ES-I3 (cell line): Measurements from ENCODE around the gene TAF11.
"Not testable (repeated sequence)": the region's sequence is repeated elsewhere in the genome, so short reads cannot be mapped to it uniquely, and the experiment has no call there.

Source experiments
- H3K36me3 ChIP-seq: 2 replicates; pipeline ENCODE4 v1.6.1; 2013; ENCODE audit warnings: mild to moderate bottlenecking, low read length, control low read depth, moderate library complexity; ENCODE audit not compliant: insufficient read depth
- H3K4me1 ChIP-seq: 2 replicates; pipeline ENCODE4 v1.6.1; 2013; ENCODE audit warnings: mild to moderate bottlenecking, control low read depth, low read length; ENCODE audit not compliant: insufficient read depth
- H3K9ac ChIP-seq: 2 replicates; pipeline ENCODE4 v1.6.1; 2013; ENCODE audit warnings: low read depth, mild to moderate bottlenecking, low read length, moderate library complexity
- H3K9me3 ChIP-seq: 2 replicates; pipeline ENCODE4 v1.6.1; 2013; ENCODE audit warnings: mild to moderate bottlenecking, low read length, moderate library complexity; ENCODE audit not compliant: control insufficient read depth, insufficient read depth

The TAF11 gene

GRCh38 chr6:34916348-34916967 is 28.6 kb upstream of the TAF11 start:
- Histone ChIP-seq H3K4me1 (no peaks in the 10 kb centered on the region), H3K36me3 (no peaks in the 10 kb centered on the region), H3K9ac (no peak overlapping the region)

GRCh38 chr6:34914358-34914757 is 26.5 kb upstream of the TAF11 start:
- Histone ChIP-seq H3K9ac (no peak overlapping the region), H3K4me1 (peaks cover 4% of the 10 kb centered on the region; the same call in 1 of the 2 replicates), H3K9me3 (no peaks in the 10 kb centered on the region), H3K36me3 (no peaks in the 10 kb centered on the region)

More at GRCh38 chr6:34916348-34916967, 28.6 kb upstream of the TAF11 start:
- no peaks in the 10 kb centered on the region for H3K9me3 ChIP-seq

DNA sequence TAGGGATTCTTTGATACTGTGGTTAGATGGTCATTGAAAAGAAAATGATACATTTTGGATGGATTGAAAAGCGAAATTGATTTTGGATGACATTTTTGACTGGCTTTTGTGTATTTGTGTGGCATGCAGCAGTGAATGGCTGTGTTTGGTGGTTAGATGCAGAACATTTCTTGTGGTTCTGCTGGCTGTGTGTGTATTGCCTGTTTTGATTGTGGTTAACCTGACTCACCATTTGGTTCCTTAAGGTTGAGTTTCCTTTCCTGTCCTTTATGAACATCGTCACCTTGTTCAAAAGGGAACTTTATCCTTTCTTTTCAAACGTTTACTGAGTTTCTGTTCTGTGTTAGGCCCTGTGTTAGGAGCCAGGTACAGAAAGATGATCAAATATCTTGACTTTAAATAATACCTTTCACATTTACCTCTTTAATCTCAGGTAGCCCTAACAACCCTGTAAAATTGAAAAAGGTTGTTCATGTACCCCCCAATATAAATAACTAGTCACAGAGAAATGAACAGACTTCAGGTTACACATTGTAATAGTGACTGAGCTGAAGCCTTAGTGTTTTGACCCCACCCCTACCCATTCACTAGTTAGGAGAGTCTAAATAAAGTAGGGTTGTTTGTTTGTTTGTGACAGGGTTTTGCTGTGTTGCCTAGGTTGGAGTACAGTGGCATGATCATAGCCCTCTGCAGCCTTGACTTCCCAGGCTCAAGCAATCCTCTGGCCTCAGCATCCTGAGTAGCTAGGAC is 25.0 kb upstream of the TAF11 start:
- Histone ChIP-seq H3K36me3 (no peaks in the 10 kb centered on the region), H3K4me1 (peaks cover 4% of the 10 kb centered on the region; the same call in 1 of the 2 replicates), H3K9ac (no peak overlapping the region)

DNA sequence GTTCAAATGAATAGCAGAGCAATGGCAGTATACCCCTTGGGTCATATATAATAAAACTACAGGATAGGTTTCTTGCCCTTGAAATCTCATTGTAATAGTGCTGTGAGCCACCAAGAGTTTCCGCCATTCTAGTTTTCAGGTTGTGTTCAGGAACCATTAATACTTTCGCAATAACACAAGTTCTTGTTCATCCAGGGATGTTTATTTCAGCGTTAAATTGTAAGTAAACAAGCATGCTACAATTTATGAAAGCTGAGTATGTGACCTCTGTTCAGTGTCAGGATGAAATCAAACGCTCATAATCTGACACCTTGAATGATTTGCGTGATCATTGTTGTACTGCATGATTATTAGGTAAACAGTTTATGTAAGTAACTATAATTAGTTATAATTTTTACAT is 24.0 kb upstream of the TAF11 start:
- H3K4me1 ChIP-seq = peaks cover 4% of the 10 kb centered on the region; the same call in 1 of the 2 replicates
- no peaks in the 10 kb centered on the region for H3K36me3 ChIP-seq
- H3K9ac ChIP-seq = no peak overlapping the region
- H3K9me3 ChIP-seq = no peaks in the 10 kb centered on the region

More for the DNA sequence above, 25.0 kb upstream of the TAF11 start:
- H3K9me3 ChIP-seq = no peaks in the 10 kb centered on the region

GRCh38 chr6:34909320-34909883 is 21.6 kb upstream of the TAF11 start:
- no peaks in the 10 kb centered on the region for H3K36me3 ChIP-seq
- H3K9ac ChIP-seq = no peak overlapping the region
- no peaks in the 10 kb centered on the region for H3K9me3 ChIP-seq
- H3K4me1 ChIP-seq = peaks cover 4% of the 10 kb centered on the region; the same call in 1 of the 2 replicates

DNA sequence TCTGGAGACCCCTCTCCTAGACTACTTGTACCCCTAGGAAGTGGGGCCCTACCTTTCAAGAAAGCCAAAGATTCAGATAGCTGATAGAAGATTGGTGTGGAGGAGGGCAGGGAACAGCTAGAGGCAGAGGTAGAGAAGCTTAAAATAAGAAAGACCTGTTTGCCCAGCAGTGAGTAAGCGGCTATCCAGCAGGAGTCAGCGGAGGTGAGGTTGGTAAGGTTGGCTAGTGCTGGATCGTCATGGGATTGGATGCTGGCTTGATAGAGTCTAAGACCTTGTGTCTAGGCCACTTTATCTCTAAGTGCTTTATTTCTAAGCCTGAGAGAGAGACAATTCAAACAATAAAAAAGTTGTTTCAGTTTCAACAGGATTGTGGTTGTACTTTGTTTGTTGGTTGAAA is 20.4 kb upstream of the TAF11 start:
- Histone ChIP-seq H3K4me1 (peaks cover 4% of the 10 kb centered on the region; the same call in 1 of the 2 replicates), H3K9ac (no peak overlapping the region), H3K36me3 (no peaks in the 10 kb centered on the region), H3K9me3 (no peaks in the 10 kb centered on the region)

DNA sequence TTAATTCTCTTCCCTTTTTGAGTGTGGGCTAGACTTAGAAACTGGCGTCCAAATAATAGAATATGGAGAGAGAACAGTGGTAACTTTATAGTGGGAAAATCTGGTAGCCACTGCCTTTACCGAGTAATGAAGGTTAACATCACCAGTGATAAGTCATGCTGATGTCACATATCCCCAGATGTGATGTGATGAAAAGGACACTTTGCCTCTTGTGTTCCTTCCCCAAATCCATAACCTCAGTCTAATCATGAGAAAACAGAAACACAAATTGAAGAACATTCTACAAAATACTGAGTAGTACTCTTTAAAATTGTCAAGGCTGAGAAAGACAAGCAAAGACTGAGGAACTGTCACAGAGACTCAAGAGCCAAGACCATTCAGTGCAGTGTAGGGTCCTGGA is 19.0 kb upstream of the TAF11 start:
- H3K9ac ChIP-seq = no peak overlapping the region
- H3K4me1 ChIP-seq = peaks cover 4% of the 10 kb centered on the region; the same call in 1 of the 2 replicates
- H3K36me3 ChIP-seq = no peaks in the 10 kb centered on the region
- no peaks in the 10 kb centered on the region for H3K9me3 ChIP-seq

GRCh38 chr6:34904990-34905613 is 17.3 kb upstream of the TAF11 start:
- Histone ChIP-seq H3K9ac (no peak overlapping the region), H3K36me3 (no peaks in the 10 kb centered on the region), H3K4me1 (peaks cover 11% of the 10 kb centered on the region; the same call in 1 of the 2 replicates), H3K9me3 (no peaks in the 10 kb centered on the region)

DNA sequence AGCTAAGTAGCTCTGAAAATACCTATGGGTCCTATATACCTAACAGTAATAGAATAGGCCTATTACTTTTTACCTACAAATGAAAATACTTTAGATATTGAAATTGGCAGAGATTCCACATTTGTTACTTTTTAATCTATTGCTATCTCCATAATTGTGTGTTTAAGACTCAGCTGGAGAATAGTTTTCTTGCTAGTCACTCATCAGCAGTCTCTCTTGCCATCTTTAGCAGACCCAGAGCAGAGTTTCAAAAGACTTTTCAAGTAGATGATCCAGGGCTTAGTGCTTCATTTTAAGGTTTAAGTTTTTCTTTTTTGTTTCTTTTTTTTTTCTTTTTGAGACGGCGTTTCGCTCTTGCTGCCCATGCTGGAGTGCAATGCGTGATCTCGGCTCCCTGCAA is 14.1 kb upstream of the TAF11 start:
- Histone ChIP-seq H3K4me1 (peaks cover 7% of the 10 kb centered on the region; the same call in 1 of the 2 replicates), H3K9ac (no peak overlapping the region), H3K36me3 (no peaks in the 10 kb centered on the region), H3K9me3 (no peaks in the 10 kb centered on the region)

DNA sequence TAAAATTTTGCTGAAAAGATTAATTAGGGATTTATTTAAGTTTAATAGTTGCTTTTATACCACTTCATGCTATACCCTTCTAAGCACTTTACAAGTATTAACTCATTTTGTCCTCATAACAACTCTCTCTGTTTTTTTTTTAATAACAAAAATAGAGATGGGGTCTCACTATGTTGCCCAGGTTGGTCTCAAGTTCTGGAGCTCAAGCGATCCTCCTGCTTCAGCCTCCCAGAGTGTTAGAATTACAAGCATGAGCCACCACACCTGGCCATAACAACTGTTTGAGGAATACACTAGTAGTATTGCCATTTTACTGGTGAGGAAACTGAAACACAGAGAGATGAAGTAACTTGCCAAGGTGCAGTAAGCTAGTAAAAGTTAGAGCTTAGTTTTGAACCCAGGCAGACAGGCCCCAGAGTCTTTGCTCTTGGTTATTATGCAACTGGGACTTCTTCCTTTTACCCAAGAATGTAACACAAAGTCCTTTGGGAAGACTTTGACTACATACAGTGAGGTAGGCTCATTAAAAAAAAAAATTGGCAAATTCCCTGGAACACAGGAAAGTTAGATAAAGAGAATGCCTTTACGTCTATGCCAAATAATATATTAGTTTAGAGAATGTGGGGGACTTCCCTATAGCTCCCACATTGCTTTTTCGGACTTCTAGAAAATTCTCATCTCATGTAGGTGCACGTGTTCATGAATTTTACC is 12.6 kb upstream of the TAF11 start:
- H3K9ac ChIP-seq = no peak overlapping the region
- no peaks in the 10 kb centered on the region for H3K9me3 ChIP-seq
- peaks cover 7% of the 10 kb centered on the region; the same call in 1 of the 2 replicates for H3K4me1 ChIP-seq
- no peaks in the 10 kb centered on the region for H3K36me3 ChIP-seq

- not testable (repeated sequence) for H3K36me3 ChIP-seq, H3K9ac ChIP-seq, H3K9me3 ChIP-seq
- peaks cover 11% of the 10 kb centered on the region; the same call in 1 of the 2 replicates for H3K4me1 ChIP-seq
Observed at GRCh38 chr6:34899748-34900147, 11.9 kb upstream of the TAF11 start.

DNA sequence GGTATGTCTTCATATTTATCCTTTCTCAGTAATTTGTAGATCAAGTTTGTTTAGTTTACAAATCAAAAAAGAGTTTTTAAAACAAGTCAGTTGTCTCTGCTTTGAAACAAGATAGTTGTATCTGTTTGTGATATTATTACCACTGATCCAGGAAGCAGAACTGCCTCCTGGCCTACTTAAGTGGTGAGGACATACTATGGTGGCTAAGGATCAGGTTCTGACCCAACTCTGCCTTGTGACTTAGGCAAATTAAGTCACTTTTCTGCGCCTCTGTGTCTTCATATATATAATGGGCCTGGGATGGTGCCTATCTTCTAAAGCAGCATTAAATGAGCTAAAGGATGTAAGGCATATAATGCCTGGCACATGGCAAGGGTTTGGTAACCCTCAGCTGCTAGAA is 9.9 kb upstream of the TAF11 start:
- H3K36me3 ChIP-seq = no peaks in the 10 kb centered on the region
- no peaks in the 10 kb centered on the region for H3K9me3 ChIP-seq
- peaks cover 11% of the 10 kb centered on the region; the same call in 1 of the 2 replicates for H3K4me1 ChIP-seq
- no peak overlapping the region for H3K9ac ChIP-seq

GRCh38 chr6:34897130-34897529 is 9.3 kb upstream of the TAF11 start:
- Histone ChIP-seq H3K36me3 (no peaks in the 10 kb centered on the region), H3K9ac (no peak overlapping the region), H3K9me3 (no peaks in the 10 kb centered on the region), H3K4me1 (peaks cover 11% of the 10 kb centered on the region; the same call in 1 of the 2 replicates)

- Histone ChIP-seq H3K9ac (no peak overlapping the region), H3K9me3 (no peaks in the 10 kb centered on the region), H3K4me1 (peaks cover 4% of the 10 kb centered on the region; the same call in 1 of the 2 replicates), H3K36me3 (no peaks in the 10 kb centered on the region)
Observed at GRCh38 chr6:34894693-34895092, 6.9 kb upstream of the TAF11 start.
